Ovary (tissue), 9 donors: ENCODE measurements around the gene DNAAF2. TPM values are rescaled to one million over a fixed set of nuclear protein-coding genes. Genes with fewer than 3 reads are reported as not detected.

ENCODE experiments used
- DNase-seq, 5 donors: peaks; one replicate each; pipeline ENCODE4 v3.0.0-alpha.2; 2019 to 2020
- H3K27ac ChIP-seq, 2 donors: fragments of 200-600 bp; one replicate each; pipeline versions ENCODE4 v1.5.1 to v1.8.0; 2019 to 2022
- H3K27me3 ChIP-seq: fragments of 200-600 bp; one replicate; pipeline ENCODE4 v1.8.0; 2022
- H3K36me3 ChIP-seq: fragments of 200-600 bp; sonication (generic); one replicate; pipeline ENCODE4 v1.5.1; 2019
- H3K4me1 ChIP-seq: one replicate; pipeline ENCODE4 v1.8.1; 2013; ENCODE audit warnings: mild to moderate bottlenecking, moderate library complexity; ENCODE audit not compliant: insufficient read depth
- H3K4me3 ChIP-seq: fragments of 200-600 bp; sonication (generic); one replicate; pipeline ENCODE4 v1.5.1; 2017
- H3K9me3 ChIP-seq, 2 donors: fragments of 200-600 bp in 1 of 2; sonication (generic) in 1 of 2; one replicate each; pipeline versions ENCODE4 v1.5.1 to v1.8.1; 2013 to 2019; ENCODE audit warnings: mild to moderate bottlenecking in 1 of 2, moderate library complexity in 1 of 2
- CTCF ChIP-seq, 3 donors: fragments of 450-650 bp in 2 of 3; fragments of 200-600 bp in 1 of 3; IDR thresholded peaks; one replicate each; pipeline versions ENCODE4 v1.5.1 to v1.8.0; 2016 to 2022; ENCODE audit warnings: antibody characterized with exemption in 3 of 3, mild to moderate bottlenecking in 1 of 3
- EP300 ChIP-seq: sonication (generic); formaldehyde crosslinking; IDR thresholded peaks from one replicate; pipeline ENCODE4 v1.6.1; 2017; ENCODE audit warnings: antibody characterized with exemption
- POLR2A ChIP-seq: fragments of 450-650 bp; IDR thresholded peaks from one replicate; pipeline ENCODE4 v1.6.1; 2017; ENCODE audit warnings: antibody characterized with exemption, mild to moderate bottlenecking, moderate library complexity
- WGBS, 3 donors: extraction: QIAGEN DNeasy Blood & Tissue Kit in 1 of 3; methylation state at CpG; one replicate each; pipeline versions ENCODE4 v1.1.5 to v1.1.7; 2013 to 2017; 5-methylcytosine and 5-hydroxymethylcytosine counted together
- intact Hi-C, 4 donors: fragments of 100-400 bp; cut with DNase I; formaldehyde crosslinking; loops; one replicate each; pipeline versions ENCODE4 v1.11.0 to v1.15.1; 2022 to 2023
- polyA plus RNA-seq, 2 donors: library from polyadenylated mRNA; stranded (reverse); fragments of 200-250 nt in 1 of 2; fragments of 350-450 nt in 1 of 2; fragmentation: Illumina TruSeq in 1 of 2; extraction: RNeasy Lipid Tissue Mini Kit (QIAGEN cat#74804) in 1 of 2; gene quantifications; one replicate each; pipeline ENCODE4 v1.2.3, GENCODE V29; 2013 to 2014
- total RNA-seq, 7 donors: library from RNA; depleted of rRNA in 2 of 7; stranded (reverse); fragments of >200 nt in 2 of 7; fragmentation: NEBNext Ultra II Directional in 3 of 7; extraction: Animal tissue kit (Norgen Biotek cat#: 25700) in 3 of 7; gene quantifications; one replicate each; pipeline versions ENCODE4 v1.1.0 to v1.2.4, GENCODE V29; 2016 to 2023
- donor health status: DM: no; HTN: no; CAD: no; lungs with moderate emphysema.
- donor health status: DM: no; HTN: no; CAD: no.
- donor health status: Bipolar disorder and iron deficiency.
- donor health status: DM: yes; HTN: yes; CAD: no.
- donor health status: DM: no; HTN: no; CAD: no.
- donor health status: DM: yes; HTN: yes; CAD: no.

Gene DNAAF2
- total and polyA plus RNA-seq, 9 donors: 3.3 to 19.3 (median 6.6) TPM

GRCh38 chr14:49612671-49613070 is 22.4 kb downstream of the DNAAF2 start:
- no peaks in the 10 kb centered on the region for H3K27me3 ChIP-seq
- H3K9me3 ChIP-seq: no peaks in the 10 kb centered on the region
- no peaks in the 10 kb centered on the region for H3K4me1 ChIP-seq
- no peaks in the 10 kb centered on the region for H3K36me3 ChIP-seq
- no peak overlapping the region for H3K27ac ChIP-seq
- intact Hi-C loops: no loop called here
- H3K4me3 ChIP-seq: no peak overlapping the region
- WGBS, 3 donors: 80 to 84% (median 83%) methylated on average over 8 of the region's 8 CpGs
- TF ChIP-seq EP300: no peak
- no peak for TF ChIP-seq POLR2A
- TF ChIP-seq CTCF (IDR thresholded peaks at IDR 0.05): no peak
- no peak for DNase-seq

- DNase-seq: no peak
- Histone ChIP-seq H3K4me3 (no peak overlapping the region), H3K27ac (no peak overlapping the region), H3K9me3 (no peaks in the 10 kb centered on the region), H3K4me1 (no peaks in the 10 kb centered on the region), H3K27me3 (no peaks in the 10 kb centered on the region), H3K36me3 (no peaks in the 10 kb centered on the region)
- TF ChIP-seq CTCF (IDR thresholded peaks at IDR 0.05) (no peak), EP300 (no peak)
- intact Hi-C loops: no loop called here
- 83 to 87% (median 85%) methylated on average over 4 of the region's 4 CpGs for WGBS, 3 donors
Observed at GRCh38 chr14:49612251-49612650, 22.8 kb downstream of the DNAAF2 start.

- 93 to 99% (median 94%) methylated on average over 6 of the region's 6 CpGs for WGBS, 3 donors
- Histone ChIP-seq H3K27me3 (no peaks in the 10 kb centered on the region), H3K4me1 (no peaks in the 10 kb centered on the region), H3K27ac (no peak overlapping the region), H3K9me3 (no peaks in the 10 kb centered on the region), H3K36me3 (no peaks in the 10 kb centered on the region), H3K4me3 (no peak overlapping the region)
- TF ChIP-seq POLR2A (no peak), EP300 (no peak), CTCF (IDR thresholded peaks at IDR 0.05) (no peak)
- intact Hi-C loops: no loop called here
- DNase-seq: no peak
Observed at GRCh38 chr14:49607583-49607982, 27.5 kb downstream of the DNAAF2 start.

- peak; percentile 77 to 89 (median 82) for DNase-seq
- intact Hi-C loops: no loop called here
- 0% methylated on average over 77 of the region's 77 CpGs for WGBS, 3 donors
- H3K27ac ChIP-seq: peak within 1 kb of the TSS; percentile 77 to 94
- no peaks in the 10 kb centered on the region for H3K9me3 ChIP-seq
- H3K4me3 ChIP-seq: peak within 1 kb of the TSS; percentile 83
- no peaks in the 10 kb centered on the region for H3K27me3 ChIP-seq
- H3K4me1 ChIP-seq: peaks cover 2% of the 10 kb centered on the region
- no peaks in the 10 kb centered on the region for H3K36me3 ChIP-seq
- TF ChIP-seq EP300: no peak
- peak; percentile 32 for TF ChIP-seq POLR2A
- peak in 2 of 3 donors; percentile 8 to 38 for TF ChIP-seq CTCF (IDR thresholded peaks at IDR 0.05)
Observed at GRCh38 chr14:49598485-49599300, 36.4 kb downstream of the DNAAF2 start, which contains the start of gene LRR1. TSS of gene LRR1 (plus strand) at chr14:49598940. CDS start at chr14:49599021, 81 bp downstream.
